Breast epithelium (tissue), 4 donors: ENCODE measurements around the gene TMEM191C. TPM values are rescaled to one million over a fixed set of nuclear protein-coding genes. Genes with fewer than 3 reads are reported as not detected.
"Not testable (repeated sequence)": the region's sequence is repeated elsewhere in the genome, so short reads cannot be mapped to it uniquely, and the experiment has no call there.

Source experiments
- DNase-seq, 2 donors: peaks; one replicate each; pipeline ENCODE4 v3.0.0-alpha.2; 2019; ENCODE audit warnings: low spot score in 2 of 2
- H3K27ac ChIP-seq, 2 donors: fragments of 200-600 bp; sonication (generic) in 1 of 2; one replicate each; pipeline ENCODE4 v1.5.1; 2016 to 2019; ENCODE audit warnings: mild to moderate bottlenecking in 1 of 2
- H3K27me3 ChIP-seq, 2 donors: fragments of 200-600 bp; sonication (generic) in 1 of 2; one replicate each; pipeline versions ENCODE4 v1.5.1 to v1.6.0; 2017 to 2019; ENCODE audit warnings: control low read depth in 1 of 2, mild to moderate bottlenecking in 1 of 2
- H3K36me3 ChIP-seq: fragments of 200-600 bp; one replicate; pipeline ENCODE4 v1.5.1; 2019
- H3K4me1 ChIP-seq, 2 donors: fragments of 200-600 bp; sonication (generic); one replicate each; pipeline ENCODE4 v1.5.1; 2016 to 2019; ENCODE audit warnings: control low read depth in 1 of 2
- H3K4me3 ChIP-seq, 3 donors: fragments of 200-600 bp; sonication (generic); 1 replicate in 2 of 3; 2 replicates in 1 of 3; pipeline ENCODE4 v1.5.1; 2016 to 2019; ENCODE audit warnings: mild to moderate bottlenecking in 3 of 3, moderate library complexity in 2 of 3
- H3K9me3 ChIP-seq, 2 donors: fragments of 200-600 bp; sonication (generic) in 1 of 2; one replicate each; pipeline ENCODE4 v1.5.1; 2016 to 2019; ENCODE audit warnings: control low read depth in 1 of 2
- intact Hi-C: fragments of 100-400 bp; cut with DNase I; formaldehyde crosslinking; loops from one replicate; pipeline ENCODE4 v1.15.1; 2023; ENCODE audit warnings: low total_unique reads
- total RNA-seq, 3 donors: library from RNA; depleted of rRNA; stranded (reverse); fragments of >200 nt; gene quantifications; one replicate each; pipeline ENCODE4 v1.1.0, GENCODE V29; 2016

TMEM191C gene
- total RNA-seq, 3 donors from 2014 or later: 1.0 to 1.3 TPM; not detected in 1

DNA sequence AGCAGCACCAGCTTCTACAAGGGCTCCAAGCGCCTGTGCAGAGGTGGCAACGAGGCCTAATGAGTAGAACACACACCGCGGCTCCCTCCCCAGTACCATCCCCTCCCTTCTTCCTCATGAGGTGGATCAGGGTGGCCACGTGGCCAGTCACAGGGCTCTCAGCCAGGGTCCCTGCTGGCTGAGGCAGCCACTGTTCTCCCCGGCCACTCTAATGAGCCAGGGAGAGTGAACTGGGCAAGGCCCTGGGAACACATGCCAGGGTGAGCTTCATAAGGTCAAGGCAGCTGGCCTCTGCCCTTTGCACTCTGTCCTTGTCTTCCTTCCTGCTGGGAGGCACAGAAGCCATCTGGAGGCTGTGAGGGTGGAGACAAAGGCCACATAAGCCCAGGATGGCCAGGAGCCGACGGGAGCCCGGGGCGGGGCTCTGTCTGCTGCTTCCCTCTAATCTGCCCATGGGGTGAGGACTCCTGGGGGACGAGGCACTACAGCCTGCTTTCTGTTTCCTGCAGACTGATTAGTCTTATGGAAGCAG, 22.0 kb downstream of the TMEM191C start:
- not testable (repeated sequence) for DNase-seq

DNA sequence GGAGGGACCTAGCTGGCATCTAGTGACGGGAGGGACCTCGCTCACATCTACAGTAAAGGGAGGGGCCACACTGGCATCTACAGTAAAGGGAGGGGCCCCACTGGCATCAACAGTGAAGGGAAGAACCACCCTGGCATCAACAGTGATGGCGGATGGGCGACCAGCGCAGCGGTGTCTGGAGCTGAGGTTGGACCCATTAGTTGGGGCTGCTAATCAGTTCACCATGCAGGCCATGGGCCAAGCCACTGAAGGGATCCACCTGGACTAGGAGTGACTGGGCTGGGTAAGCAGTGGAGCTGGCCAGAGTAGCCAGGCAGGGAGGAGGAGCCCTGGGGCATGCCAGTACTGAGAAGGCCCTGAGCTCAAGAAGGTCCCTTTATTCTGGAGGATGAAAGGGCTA, 23.4 kb downstream of the TMEM191C start:
- H3K4me1 ChIP-seq, intact Hi-C loops, H3K4me3 ChIP-seq, H3K27ac ChIP-seq, H3K9me3 ChIP-seq, H3K36me3 ChIP-seq, DNase-seq, H3K27me3 ChIP-seq: not testable (repeated sequence)

More for the DNA sequence above, 22.0 kb downstream of the TMEM191C start:
- H3K4me1 ChIP-seq, H3K9me3 ChIP-seq, H3K36me3 ChIP-seq, H3K27ac ChIP-seq, H3K4me3 ChIP-seq, H3K27me3 ChIP-seq, intact Hi-C loops: not testable (repeated sequence)

DNA sequence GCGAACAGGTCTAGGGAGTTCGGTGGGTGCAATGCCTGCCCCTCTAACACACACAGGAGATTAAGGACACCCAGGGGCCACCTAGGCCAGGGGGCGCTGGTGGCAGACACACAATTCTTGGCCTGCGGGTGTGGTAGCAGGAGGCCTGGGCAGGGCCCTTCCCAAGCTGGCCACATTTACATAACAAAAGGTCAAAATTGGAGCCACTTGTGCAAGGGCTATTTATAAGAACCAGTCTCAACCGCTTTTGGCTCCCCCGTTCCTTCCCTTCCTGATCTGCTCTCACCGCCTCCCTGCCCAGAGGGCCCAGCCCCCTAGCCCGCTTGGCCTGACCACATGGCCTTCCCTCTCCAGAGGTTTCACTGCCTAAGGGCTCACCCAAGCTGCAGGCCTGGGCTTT, 25.1 kb downstream of the TMEM191C start:
- intact Hi-C loops, H3K36me3 ChIP-seq, H3K27me3 ChIP-seq, H3K4me1 ChIP-seq, H3K9me3 ChIP-seq, H3K27ac ChIP-seq, H3K4me3 ChIP-seq, DNase-seq: not testable (repeated sequence)

DNA sequence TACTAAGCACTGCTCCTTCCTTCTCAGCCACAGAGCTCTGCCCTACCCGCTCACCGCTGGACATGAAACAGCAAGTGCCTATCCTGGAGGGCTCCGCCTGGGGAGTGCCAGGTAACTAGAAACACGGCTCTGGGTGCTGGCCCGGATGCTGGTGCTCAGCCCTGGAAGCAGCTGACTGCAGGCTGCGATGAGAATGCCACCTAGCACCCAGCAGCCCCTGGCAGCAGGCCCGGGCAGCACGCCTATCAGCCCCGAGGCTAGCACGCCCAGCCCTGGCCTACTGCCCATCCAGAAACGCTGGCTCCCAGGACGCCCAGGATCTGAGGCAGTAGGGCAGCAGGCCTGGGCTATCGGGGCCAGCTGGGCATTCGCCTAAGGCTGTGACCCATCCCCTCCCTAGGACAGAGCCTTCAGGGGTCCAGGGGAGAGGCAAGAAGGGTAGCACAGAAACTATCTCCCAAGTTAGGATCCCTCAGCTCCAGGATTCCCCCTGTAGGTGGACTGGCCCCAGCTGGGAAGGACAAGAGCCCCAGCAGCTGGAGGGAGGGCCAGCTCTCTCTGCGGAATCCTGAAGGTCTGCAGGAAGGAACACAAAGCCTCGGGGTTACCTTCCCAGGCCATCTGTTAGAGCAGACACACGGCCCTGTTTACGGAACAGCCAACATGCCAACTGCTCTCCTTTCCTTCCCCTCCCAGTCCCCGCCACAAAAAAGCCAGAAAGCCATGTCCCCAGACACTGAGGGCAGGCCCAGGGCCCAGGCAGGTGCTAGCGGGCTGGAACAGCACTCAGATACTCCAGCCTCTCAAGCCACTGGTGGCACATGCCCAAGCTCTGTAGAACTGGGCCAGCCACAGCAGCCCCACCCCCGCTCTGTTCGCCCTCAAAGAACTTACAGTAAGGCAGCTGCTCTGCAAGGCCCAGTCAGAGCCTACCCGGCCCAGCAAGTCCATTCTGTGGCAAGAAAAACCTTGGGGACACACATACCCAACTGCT, 26.9 kb downstream of the TMEM191C start:
- H3K27ac ChIP-seq, H3K9me3 ChIP-seq, H3K36me3 ChIP-seq, DNase-seq, intact Hi-C loops, H3K27me3 ChIP-seq, H3K4me1 ChIP-seq, H3K4me3 ChIP-seq: not testable (repeated sequence)

DNA sequence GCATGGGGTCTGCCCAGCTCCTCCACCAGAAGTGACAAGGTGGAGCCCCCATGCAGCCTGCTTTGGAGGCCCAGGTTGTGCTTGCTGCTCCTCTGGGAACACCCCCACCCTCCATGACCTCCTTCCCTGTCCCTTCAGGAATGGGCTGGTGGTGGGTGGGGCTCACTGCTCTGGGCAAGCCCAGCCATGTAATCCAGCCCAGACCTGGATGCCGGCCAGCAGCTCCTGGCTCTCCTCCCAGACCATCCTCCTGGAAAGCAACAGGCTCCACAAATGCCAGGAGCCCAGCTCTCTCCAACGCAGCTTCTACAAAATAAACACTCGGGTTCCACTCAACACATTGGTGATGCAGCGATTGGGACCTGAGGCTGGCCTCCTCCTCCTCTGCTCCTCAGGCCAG, 30.8 kb downstream of the TMEM191C start:
- H3K36me3 ChIP-seq, H3K27ac ChIP-seq, H3K4me3 ChIP-seq, intact Hi-C loops, H3K9me3 ChIP-seq, H3K27me3 ChIP-seq, H3K4me1 ChIP-seq, DNase-seq: not testable (repeated sequence)

DNA sequence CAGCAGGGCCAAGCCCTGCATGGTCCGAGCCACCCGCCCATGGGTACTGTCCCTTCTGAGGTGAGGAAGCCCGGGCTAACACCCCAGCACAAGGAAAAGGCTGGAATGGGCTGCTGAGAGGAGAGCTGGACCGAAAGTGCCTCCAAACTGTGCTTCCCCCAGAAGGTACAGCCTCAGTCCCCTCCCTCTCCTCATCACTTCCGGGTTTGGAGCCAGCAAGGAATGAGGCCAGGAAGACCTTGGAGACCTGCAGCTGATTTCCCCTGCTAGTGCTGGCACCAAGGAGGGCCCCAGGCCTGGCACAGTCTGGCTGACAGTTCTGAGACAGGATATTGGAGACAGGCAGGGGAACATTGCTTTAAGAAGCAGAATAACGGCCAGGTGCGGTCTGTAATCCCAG, 31.3 kb downstream of the TMEM191C start:
- H3K4me3 ChIP-seq, H3K9me3 ChIP-seq, intact Hi-C loops, H3K27me3 ChIP-seq, DNase-seq, H3K36me3 ChIP-seq, H3K4me1 ChIP-seq, H3K27ac ChIP-seq: not testable (repeated sequence)

DNA sequence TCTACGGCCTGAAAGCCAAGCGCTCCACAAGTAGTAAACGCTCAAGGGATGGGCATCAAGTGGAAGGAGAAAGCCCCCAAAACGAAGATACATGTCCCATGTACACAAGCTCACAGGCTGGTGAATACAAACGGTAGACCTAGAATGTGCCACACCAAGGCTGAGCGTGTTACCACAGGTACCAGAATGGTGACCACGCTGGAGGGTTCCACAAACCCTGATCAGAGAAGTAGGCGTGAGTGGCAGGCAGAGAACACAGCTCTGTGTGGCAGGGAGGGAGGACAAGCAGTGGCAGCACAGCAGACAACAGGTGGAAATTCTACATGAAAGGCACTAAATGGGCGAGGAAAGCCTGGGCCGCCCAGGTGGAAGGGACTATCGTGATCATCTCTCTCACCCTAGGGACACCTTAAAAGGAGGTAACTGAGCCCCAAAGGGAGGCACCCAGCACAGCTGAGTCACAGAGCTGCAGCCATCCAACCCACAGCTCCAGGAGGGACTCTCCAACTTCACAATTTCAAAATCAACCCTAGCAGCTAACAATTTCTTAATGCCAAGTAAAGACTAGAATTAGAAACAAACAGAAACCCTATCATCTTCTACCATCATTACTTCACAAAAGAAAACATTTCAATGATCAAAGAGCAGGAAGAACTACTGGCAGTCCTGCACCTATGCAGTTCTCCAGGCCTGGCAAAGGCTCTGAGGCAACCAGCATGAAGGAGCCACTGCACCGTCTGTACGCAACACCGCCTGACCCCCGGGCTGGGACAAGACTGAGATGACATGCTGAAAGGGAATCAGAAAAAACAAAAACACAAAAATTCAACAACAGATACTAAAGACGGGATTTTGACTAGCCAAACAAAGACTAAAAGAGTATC, 32.7 kb downstream of the TMEM191C start:
- H3K4me1 ChIP-seq, H3K36me3 ChIP-seq, H3K9me3 ChIP-seq, H3K4me3 ChIP-seq, H3K27ac ChIP-seq, intact Hi-C loops, H3K27me3 ChIP-seq, DNase-seq: not testable (repeated sequence)

DNA sequence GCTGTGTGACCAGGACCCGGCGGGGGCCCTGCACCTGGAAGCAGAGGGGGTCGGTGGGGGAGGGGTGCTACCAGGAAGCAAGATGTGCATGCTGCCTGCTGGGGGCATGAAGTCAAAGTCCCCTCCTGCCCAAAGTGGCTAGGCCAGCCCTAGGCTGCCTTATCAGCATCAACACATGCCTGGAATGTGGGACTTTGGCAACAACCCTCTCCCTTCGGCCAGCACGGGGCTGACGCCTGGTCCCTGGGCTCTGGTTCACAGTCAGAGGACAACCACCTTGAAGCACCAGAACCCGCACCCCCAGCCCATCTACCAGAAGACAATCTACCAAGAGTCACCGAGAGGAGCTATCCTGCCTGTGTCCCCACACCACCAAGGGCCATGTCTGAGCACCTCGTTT, 43.2 kb downstream of the TMEM191C start:
- H3K4me3 ChIP-seq, H3K36me3 ChIP-seq, H3K27ac ChIP-seq, H3K4me1 ChIP-seq, H3K27me3 ChIP-seq, DNase-seq, intact Hi-C loops, H3K9me3 ChIP-seq: not testable (repeated sequence)

DNA sequence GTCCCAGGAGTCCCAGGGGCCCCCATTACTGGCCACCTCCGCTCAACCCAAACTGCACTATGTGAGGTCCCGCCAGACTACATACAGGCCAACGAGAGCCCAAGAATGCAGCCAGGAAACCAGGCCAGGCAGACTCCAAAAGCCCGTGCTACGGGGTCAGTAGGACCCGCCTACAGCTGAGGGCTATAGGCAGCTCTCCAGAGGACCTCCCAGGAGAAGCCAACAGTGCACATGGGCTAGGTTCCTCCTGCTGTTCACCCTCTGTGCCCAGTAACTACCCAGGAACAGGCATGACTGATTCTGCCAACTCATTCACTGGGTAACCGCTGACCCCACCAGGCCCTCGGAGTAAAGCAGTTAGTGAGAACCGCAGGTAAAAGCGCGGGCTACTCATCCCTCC, 44.8 kb downstream of the TMEM191C start:
- H3K4me3 ChIP-seq, H3K36me3 ChIP-seq, H3K4me1 ChIP-seq, H3K9me3 ChIP-seq, intact Hi-C loops, DNase-seq, H3K27me3 ChIP-seq, H3K27ac ChIP-seq: not testable (repeated sequence)

DNA sequence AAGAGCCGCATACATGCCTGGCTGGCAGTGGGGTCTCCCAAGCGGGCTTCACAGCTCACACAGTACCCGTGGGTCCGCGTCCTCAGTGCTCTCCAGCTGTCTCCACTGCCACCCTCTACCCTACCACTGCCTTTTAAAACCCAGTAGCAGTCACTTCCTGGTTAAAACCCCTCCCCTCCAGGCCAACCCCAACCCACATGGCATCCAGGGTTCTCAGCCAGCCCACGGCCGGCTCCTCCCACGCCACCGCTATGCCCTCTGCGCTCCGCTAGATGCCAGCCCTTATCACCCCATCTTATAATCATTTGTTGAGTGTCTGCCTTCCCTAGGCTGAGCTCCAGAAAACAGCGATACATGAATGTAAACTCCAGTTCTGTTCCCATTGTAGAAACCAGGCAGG, 46.9 kb downstream of the TMEM191C start:
- intact Hi-C loops, H3K27me3 ChIP-seq, H3K27ac ChIP-seq, H3K9me3 ChIP-seq, H3K36me3 ChIP-seq, DNase-seq, H3K4me1 ChIP-seq, H3K4me3 ChIP-seq: not testable (repeated sequence)

DNA sequence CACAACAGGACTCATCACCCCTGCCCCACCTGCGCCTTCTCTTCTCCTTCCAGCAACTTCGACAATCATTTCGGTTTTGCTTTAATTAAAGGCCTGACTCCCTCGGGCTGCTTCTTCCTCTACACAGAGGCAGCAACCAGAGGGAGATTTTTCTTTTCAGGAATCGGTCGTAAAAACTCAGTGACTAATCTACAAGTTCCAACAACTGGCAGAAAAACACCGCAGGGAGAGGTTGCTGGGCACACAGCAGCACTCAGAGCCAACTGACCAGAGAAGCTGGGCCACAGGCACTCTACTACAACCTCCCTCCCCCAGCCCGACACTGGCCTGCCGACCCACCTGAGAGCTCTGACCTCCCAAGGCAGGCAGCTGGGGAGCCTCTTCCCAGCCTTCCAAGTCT, 48.0 kb downstream of the TMEM191C start:
- H3K4me3 ChIP-seq, H3K27ac ChIP-seq, H3K27me3 ChIP-seq, intact Hi-C loops, H3K4me1 ChIP-seq, DNase-seq, H3K36me3 ChIP-seq, H3K9me3 ChIP-seq: not testable (repeated sequence)

DNA sequence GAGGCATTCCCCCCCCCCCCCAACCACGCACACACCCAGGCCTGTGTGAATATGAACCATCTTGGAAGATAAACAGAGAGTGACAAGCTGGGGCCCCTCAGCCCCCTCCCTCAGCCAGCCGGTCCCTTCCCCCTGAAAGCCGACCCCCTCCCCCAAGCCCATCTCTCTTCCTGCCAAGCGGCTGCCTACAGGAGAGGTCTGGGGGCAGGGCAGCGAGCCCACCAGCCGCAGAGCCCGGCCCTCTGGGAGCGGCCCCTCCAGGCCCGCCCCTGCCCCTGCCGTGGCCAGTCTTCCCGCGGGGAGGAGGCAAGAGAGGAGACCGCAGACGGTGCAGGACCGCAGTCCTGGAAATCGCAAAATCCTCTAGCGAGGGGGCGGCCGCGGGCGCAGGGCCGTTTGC, 49.3 kb downstream of the TMEM191C start:
- H3K27ac ChIP-seq, H3K9me3 ChIP-seq, intact Hi-C loops, H3K36me3 ChIP-seq, H3K27me3 ChIP-seq, DNase-seq, H3K4me1 ChIP-seq: not testable (repeated sequence)
- H3K4me3 ChIP-seq: peak overlapping the region in 1 of 3 donors; percentile 28
